OCI-LY1 (cell line): ENCODE results near the gene MYL3.

Experiments
- CTCF ChIP-seq: fragments of 200-600 bp; sonication (generic), shearing (Covaris generic); IDR thresholded peaks from 2 replicates; pipeline ENCODE4 v1.5.1; 2017; ENCODE audit warnings: mild to moderate bottlenecking, antibody characterized with exemption, low read length, moderate library complexity, mixed read lengths
- EZH2 ChIP-seq: fragments of 200-600 bp; sonication (generic), shearing (Covaris generic); IDR thresholded peaks from 2 replicates; pipeline ENCODE4 v1.8.0; 2017; ENCODE audit warnings: borderline replicate concordance, mixed run types, mild to moderate bottlenecking, antibody characterized with exemption, low read length, moderate library complexity, mixed read lengths

- no peak for TF ChIP-seq CTCF
- no peak for TF ChIP-seq EZH2
Observed at GRCh38 chr3:46899151-46900006, 36.1 kb upstream of the MYL3 start.
